ENCODE data around the gene ME3.

The ME3 gene

GRCh38 chr11:86617502-86617901, 54.9 kb downstream of the ME3 start:
- no peak for DNase-seq

- peak; percentile 13 for DNase-seq
These were observed 56.9 kb downstream of the ME3 start for GRCh38 chr11:86615487-86615886.

- no peak for DNase-seq
These were observed 61.7 kb downstream of the ME3 start for GRCh38 chr11:86610559-86611341.

- peak; percentile 68 for DNase-seq
These were observed 64.1 kb downstream of the ME3 start for GRCh38 chr11:86608251-86608799.

- DNase-seq = no peak
These were observed 65.5 kb downstream of the ME3 start for GRCh38 chr11:86606836-86607481.

GRCh38 chr11:86606270-86606835, 66.1 kb downstream of the ME3 start:
- no peak for DNase-seq

- peak; percentile 86 for DNase-seq
These were observed 75.4 kb downstream of the ME3 start for GRCh38 chr11:86596861-86597586.

GRCh38 chr11:86595955-86596354, 76.5 kb downstream of the ME3 start:
- no peak for DNase-seq

GRCh38 chr11:86595451-86595850, 77.0 kb downstream of the ME3 start:
- peak; percentile 25 for DNase-seq

GRCh38 chr11:86594746-86595145, 77.7 kb downstream of the ME3 start:
- DNase-seq = no peak

- DNase-seq = no peak
These were observed 78.6 kb downstream of the ME3 start for GRCh38 chr11:86593833-86594232.

- peak; percentile 97 for DNase-seq
These were observed 79.6 kb downstream of the ME3 start for GRCh38 chr11:86592659-86593451.

- no peak for DNase-seq
These were observed 80.3 kb downstream of the ME3 start for GRCh38 chr11:86592047-86592591.

- DNase-seq = no peak
These were observed 80.8 kb downstream of the ME3 start for GRCh38 chr11:86591631-86592030.

- DNase-seq = no peak
These were observed 82.4 kb downstream of the ME3 start for GRCh38 chr11:86589856-86590589.

GRCh38 chr11:86589204-86589603, 83.2 kb downstream of the ME3 start:
- no peak for DNase-seq

GRCh38 chr11:86588566-86589090, 83.8 kb downstream of the ME3 start:
- DNase-seq = no peak

GRCh38 chr11:86587264-86588193, 84.9 kb downstream of the ME3 start:
- DNase-seq = no peak

- DNase-seq = no peak
These were observed 86.1 kb downstream of the ME3 start for GRCh38 chr11:86586307-86586706.

GRCh38 chr11:86582898-86583297, 89.5 kb downstream of the ME3 start:
- DNase-seq = no peak

All from MV-4-11 (cell line).